PFSK-1 (cell line): ENCODE data around the gene TNFRSF1B.

Experiments used
- FOXP2 ChIP-seq: optimal IDR thresholded peaks from 2 replicates; pipeline ENCODE3; 2011; ENCODE audit warnings: borderline replicate concordance, control low read depth, inconsistent platforms; ENCODE audit not compliant: insufficient read depth; ENCODE audit errors: extremely low read length, extremely low read depth
- TF ChIP-seq, protein P1 (sequence below), 2 experiments: IDR thresholded peaks; 2 replicates each; pipeline versions ENCODE4 v1.6.1 to v1.8.0; 2011 to 2012; ENCODE audit warnings: low read depth in 2 of 2, low read length in 2 of 2, control low read depth in 1 of 2, inconsistent platforms in 1 of 2, mild to moderate bottlenecking in 1 of 2, moderate library complexity in 1 of 2; ENCODE audit not compliant: insufficient read depth in 1 of 2

GRCh38 chr1:12244078-12244477, 77.3 kb downstream of the TNFRSF1B start:
- TF ChIP-seq, protein P1, sequence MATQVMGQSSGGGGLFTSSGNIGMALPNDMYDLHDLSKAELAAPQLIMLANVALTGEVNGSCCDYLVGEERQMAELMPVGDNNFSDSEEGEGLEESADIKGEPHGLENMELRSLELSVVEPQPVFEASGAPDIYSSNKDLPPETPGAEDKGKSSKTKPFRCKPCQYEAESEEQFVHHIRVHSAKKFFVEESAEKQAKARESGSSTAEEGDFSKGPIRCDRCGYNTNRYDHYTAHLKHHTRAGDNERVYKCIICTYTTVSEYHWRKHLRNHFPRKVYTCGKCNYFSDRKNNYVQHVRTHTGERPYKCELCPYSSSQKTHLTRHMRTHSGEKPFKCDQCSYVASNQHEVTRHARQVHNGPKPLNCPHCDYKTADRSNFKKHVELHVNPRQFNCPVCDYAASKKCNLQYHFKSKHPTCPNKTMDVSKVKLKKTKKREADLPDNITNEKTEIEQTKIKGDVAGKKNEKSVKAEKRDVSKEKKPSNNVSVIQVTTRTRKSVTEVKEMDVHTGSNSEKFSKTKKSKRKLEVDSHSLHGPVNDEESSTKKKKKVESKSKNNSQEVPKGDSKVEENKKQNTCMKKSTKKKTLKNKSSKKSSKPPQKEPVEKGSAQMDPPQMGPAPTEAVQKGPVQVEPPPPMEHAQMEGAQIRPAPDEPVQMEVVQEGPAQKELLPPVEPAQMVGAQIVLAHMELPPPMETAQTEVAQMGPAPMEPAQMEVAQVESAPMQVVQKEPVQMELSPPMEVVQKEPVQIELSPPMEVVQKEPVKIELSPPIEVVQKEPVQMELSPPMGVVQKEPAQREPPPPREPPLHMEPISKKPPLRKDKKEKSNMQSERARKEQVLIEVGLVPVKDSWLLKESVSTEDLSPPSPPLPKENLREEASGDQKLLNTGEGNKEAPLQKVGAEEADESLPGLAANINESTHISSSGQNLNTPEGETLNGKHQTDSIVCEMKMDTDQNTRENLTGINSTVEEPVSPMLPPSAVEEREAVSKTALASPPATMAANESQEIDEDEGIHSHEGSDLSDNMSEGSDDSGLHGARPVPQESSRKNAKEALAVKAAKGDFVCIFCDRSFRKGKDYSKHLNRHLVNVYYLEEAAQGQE (IDR thresholded peaks at IDR 0.05; ENCODE audit: insufficient read depth in 1 of 2, low read depth in 2 of 2, low read length in 2 of 2) = no peak
- no peak for TF ChIP-seq FOXP2
